Activated CD4-positive, alpha-beta T cell treated with anti-CD3 and anti-CD28 coated beads for 4 hours (primary cell): Measurements from ENCODE around the gene CEP128.

Source experiments
- DNase-seq, 2 donors: peaks; one replicate each; pipeline ENCODE4 v3.0.0-alpha.2; 2020

Gene CEP128

GRCh38 chr14:80606347-80606772 is 335.2 kb downstream of the CEP128 start:
- DNase-seq, result no peak

GRCh38 chr14:80605536-80605935 is 336.0 kb downstream of the CEP128 start:
- DNase-seq, result no peak

- DNase-seq, result no peak
Observed at GRCh38 chr14:80602946-80603345, 338.6 kb downstream of the CEP128 start.

- no peak for DNase-seq
Observed at GRCh38 chr14:80587096-80587724, 354.3 kb downstream of the CEP128 start.

GRCh38 chr14:80586131-80586530 is 355.4 kb downstream of the CEP128 start:
- no peak for DNase-seq

GRCh38 chr14:80585506-80585835 is 356.1 kb downstream of the CEP128 start:
- DNase-seq, result no peak

- DNase-seq, result no peak
Observed at GRCh38 chr14:80584744-80585505, 356.6 kb downstream of the CEP128 start.

- no peak for DNase-seq
Observed at GRCh38 chr14:80577599-80577998, 363.9 kb downstream of the CEP128 start.

GRCh38 chr14:80576401-80576800 is 365.1 kb downstream of the CEP128 start:
- no peak for DNase-seq

- DNase-seq, result no peak
Observed at GRCh38 chr14:80575763-80576162, 365.8 kb downstream of the CEP128 start.

- no peak for DNase-seq
Observed at GRCh38 chr14:80572666-80573065, 368.9 kb downstream of the CEP128 start.

- DNase-seq, result no peak
Observed at GRCh38 chr14:80570930-80571298, 370.6 kb downstream of the CEP128 start.

GRCh38 chr14:80567905-80568536 is 373.5 kb downstream of the CEP128 start:
- no peak for DNase-seq

GRCh38 chr14:80565001-80565400 is 376.5 kb downstream of the CEP128 start:
- no peak for DNase-seq

GRCh38 chr14:80564051-80564450 is 377.5 kb downstream of the CEP128 start:
- DNase-seq, result no peak

- no peak for DNase-seq
Observed at GRCh38 chr14:80560800-80561657, 380.5 kb downstream of the CEP128 start.

- DNase-seq, result no peak
Observed at GRCh38 chr14:80554139-80554538, 387.4 kb downstream of the CEP128 start.

- DNase-seq, result no peak
Observed at GRCh38 chr14:80549141-80549540, 392.4 kb downstream of the CEP128 start.

- DNase-seq, result no peak
Observed at GRCh38 chr14:80545935-80546854, 395.3 kb downstream of the CEP128 start.

- DNase-seq, result no peak
Observed at GRCh38 chr14:80544366-80544765, 397.2 kb downstream of the CEP128 start.

- DNase-seq, result no peak
Observed at GRCh38 chr14:80543211-80543610, 398.3 kb downstream of the CEP128 start.
